Measurements from ENCODE around the gene CNFN.
A peak's percentile ranks its signal among the peaks of the same experiment; 100 is the strongest.

Gene CNFN

GRCh38 chr19:42407085-42407815 is 17.2 kb upstream of the CNFN start:
- Histone ChIP-seq H3K4me1 (peaks cover 5% of the 10 kb centered on the region), H3K36me3 (no peaks in the 10 kb centered on the region), H3K4me3 (ENCODE audit: low read depth, low read length) (no peak overlapping the region), H3K27me3 (no peaks in the 10 kb centered on the region), H3K9me3 (no peaks in the 10 kb centered on the region)
- no peak for TF ChIP-seq CTCF (IDR thresholded peaks at IDR 0.05; ENCODE audit: low read depth, low read length)
- DNase-seq, result no peak

- Histone ChIP-seq H3K4me3 (ENCODE audit: low read depth, low read length) (no peak overlapping the region), H3K9me3 (no peaks in the 10 kb centered on the region), H3K36me3 (no peaks in the 10 kb centered on the region), H3K27me3 (no peaks in the 10 kb centered on the region), H3K4me1 (no peaks in the 10 kb centered on the region; the same call in 1 of the 2 replicates)
- no peak for DNase-seq
- no peak for TF ChIP-seq CTCF (IDR thresholded peaks at IDR 0.05; ENCODE audit: low read depth, low read length)
Measured at GRCh38 chr19:42406111-42406510, 16.0 kb upstream of the CNFN start.

- no peak overlapping the region for H3K4me3 ChIP-seq (ENCODE audit: low read depth, low read length)
- no peaks in the 10 kb centered on the region for H3K9me3 ChIP-seq
- no peak for DNase-seq
- TF ChIP-seq CTCF (IDR thresholded peaks at IDR 0.05; ENCODE audit: low read depth, low read length), result no peak
- H3K27me3 ChIP-seq, result no peaks in the 10 kb centered on the region
- H3K36me3 ChIP-seq, result no peaks in the 10 kb centered on the region
- no peaks in the 10 kb centered on the region; the same call in 1 of the 2 replicates for H3K4me1 ChIP-seq
Measured at GRCh38 chr19:42403586-42403985, 13.5 kb upstream of the CNFN start.

GRCh38 chr19:42402376-42403116 is 12.4 kb upstream of the CNFN start:
- Histone ChIP-seq H3K4me1 (no peaks in the 10 kb centered on the region; the same call in 1 of the 2 replicates), H3K9me3 (no peaks in the 10 kb centered on the region), H3K36me3 (no peaks in the 10 kb centered on the region), H3K4me3 (ENCODE audit: low read depth, low read length) (peak overlapping the region; percentile 58), H3K27me3 (no peaks in the 10 kb centered on the region)
- no peak for DNase-seq
- no peak for TF ChIP-seq CTCF (IDR thresholded peaks at IDR 0.05; ENCODE audit: low read depth, low read length)

GRCh38 chr19:42401365-42402303 is 11.5 kb upstream of the CNFN start:
- Histone ChIP-seq H3K36me3 (no peaks in the 10 kb centered on the region), H3K27me3 (no peaks in the 10 kb centered on the region), H3K9me3 (no peaks in the 10 kb centered on the region), H3K4me3 (ENCODE audit: low read depth, low read length) (peak overlapping the region; percentile 58), H3K4me1 (no peaks in the 10 kb centered on the region; the same call in 1 of the 2 replicates)
- TF ChIP-seq CTCF (IDR thresholded peaks at IDR 0.05; ENCODE audit: low read depth, low read length), result peak; percentile 87
- DNase-seq, result peak; percentile 88

All from BE2C (cell line).